ENCODE results near the gene FAM227B.

DNA sequence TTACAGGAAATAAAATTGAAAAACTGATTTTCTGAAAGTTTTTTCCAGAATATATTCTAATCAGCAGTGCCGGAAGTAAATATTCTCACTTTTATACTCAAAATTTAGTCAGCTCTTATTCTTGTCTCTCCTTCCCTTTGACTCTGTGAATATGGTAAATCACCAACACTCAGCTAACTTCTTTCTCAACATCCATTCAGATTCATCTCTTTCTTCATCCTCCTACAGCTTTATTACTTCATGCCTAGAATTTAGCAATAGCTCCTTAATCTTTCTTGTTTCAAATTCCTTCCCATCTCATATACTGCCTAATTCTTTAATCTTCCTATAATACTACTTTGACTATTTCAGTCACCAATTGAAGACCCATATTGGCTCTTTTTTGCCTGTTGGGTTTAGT, 129.7 kb downstream of the FAM227B start:
- TF ChIP-seq, protein P1, sequence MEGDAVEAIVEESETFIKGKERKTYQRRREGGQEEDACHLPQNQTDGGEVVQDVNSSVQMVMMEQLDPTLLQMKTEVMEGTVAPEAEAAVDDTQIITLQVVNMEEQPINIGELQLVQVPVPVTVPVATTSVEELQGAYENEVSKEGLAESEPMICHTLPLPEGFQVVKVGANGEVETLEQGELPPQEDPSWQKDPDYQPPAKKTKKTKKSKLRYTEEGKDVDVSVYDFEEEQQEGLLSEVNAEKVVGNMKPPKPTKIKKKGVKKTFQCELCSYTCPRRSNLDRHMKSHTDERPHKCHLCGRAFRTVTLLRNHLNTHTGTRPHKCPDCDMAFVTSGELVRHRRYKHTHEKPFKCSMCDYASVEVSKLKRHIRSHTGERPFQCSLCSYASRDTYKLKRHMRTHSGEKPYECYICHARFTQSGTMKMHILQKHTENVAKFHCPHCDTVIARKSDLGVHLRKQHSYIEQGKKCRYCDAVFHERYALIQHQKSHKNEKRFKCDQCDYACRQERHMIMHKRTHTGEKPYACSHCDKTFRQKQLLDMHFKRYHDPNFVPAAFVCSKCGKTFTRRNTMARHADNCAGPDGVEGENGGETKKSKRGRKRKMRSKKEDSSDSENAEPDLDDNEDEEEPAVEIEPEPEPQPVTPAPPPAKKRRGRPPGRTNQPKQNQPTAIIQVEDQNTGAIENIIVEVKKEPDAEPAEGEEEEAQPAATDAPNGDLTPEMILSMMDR (optimal IDR thresholded peaks at IDR 0.05 in 1 of 3, IDR thresholded peaks at IDR 0.05 in 1 of 3, conservative IDR thresholded peaks at IDR 0.05 in 1 of 3; ENCODE audit: extremely low read depth in 1 of 3, insufficient read depth in 2 of 3, low read length in 3 of 3), result no peak
- TF ChIP-seq EZH2 (IDR thresholded peaks at IDR 0.05; ENCODE audit: low read length), result no peak
